GM23248 (cell line): Measurements from ENCODE around the gene NUP214. TPM values are rescaled to one million over a fixed set of nuclear protein-coding genes. Genes with fewer than 3 reads are reported as not detected.
"Not testable (repeated sequence)": the region's sequence is repeated elsewhere in the genome, so short reads cannot be mapped to it uniquely, and the experiment has no call there.

Experiments used
- DNase-seq: peaks from one replicate; pipeline ENCODE4 v3.0.0-alpha.2; 2015
- H2AFZ ChIP-seq: fragments of 200-600 bp; sonication (generic); 2 replicates; pipeline ENCODE4 v1.6.1; 2016; ENCODE audit warnings: antibody characterized with exemption
- H3F3A ChIP-seq: fragments of 200-600 bp; sonication (generic); 2 replicates; pipeline ENCODE4 v1.6.1; 2016; ENCODE audit warnings: mild to moderate bottlenecking, antibody characterized with exemption, mixed run types; ENCODE audit not compliant: insufficient read depth
- H3K27ac ChIP-seq: fragments of 200-600 bp; sonication (generic); 2 replicates; pipeline ENCODE4 v1.5.1; 2016; ENCODE audit warnings: mild to moderate bottlenecking
- H3K27me3 ChIP-seq: fragments of 200-600 bp; sonication (generic); replicated peaks from 2 replicates; pipeline ENCODE4 v1.6.1; 2016; ENCODE audit warnings: mild to moderate bottlenecking; ENCODE audit not compliant: insufficient read depth
- H3K36me3 ChIP-seq: fragments of 200-600 bp; sonication (generic); 2 replicates; pipeline ENCODE4 v1.6.1; 2016; ENCODE audit warnings: low read depth, mild to moderate bottlenecking
- H3K4me1 ChIP-seq: fragments of 200-600 bp; sonication (generic); 2 replicates; pipeline ENCODE4 v1.6.1; 2016; ENCODE audit warnings: mild to moderate bottlenecking; ENCODE audit not compliant: insufficient read depth
- H3K4me2 ChIP-seq: fragments of 200-600 bp; sonication (generic); one replicate; pipeline ENCODE4 v1.6.1; 2016; ENCODE audit warnings: mild to moderate bottlenecking; ENCODE audit not compliant: unreplicated experiment
- H3K4me3 ChIP-seq: fragments of 200-600 bp; sonication (generic); 2 replicates; pipeline ENCODE4 v1.5.1; 2016; ENCODE audit warnings: mild to moderate bottlenecking
- H3K79me2 ChIP-seq: fragments of 200-600 bp; sonication (generic); 2 replicates; pipeline ENCODE4 v1.6.1; 2016; ENCODE audit warnings: mild to moderate bottlenecking; ENCODE audit not compliant: insufficient read depth
- H3K9ac ChIP-seq: fragments of 200-600 bp; sonication (generic); 2 replicates; pipeline ENCODE4 v1.6.1; 2016; ENCODE audit warnings: mild to moderate bottlenecking
- H3K9me2 ChIP-seq: fragments of 200-600 bp; sonication (generic); 2 replicates; pipeline ENCODE4 v1.6.1; 2016; ENCODE audit warnings: mixed run types, mild to moderate bottlenecking, moderate library complexity; ENCODE audit not compliant: insufficient read depth
- H3K9me3 ChIP-seq: fragments of 200-600 bp; sonication (generic); one replicate; pipeline ENCODE4 v1.6.1; 2017; ENCODE audit warnings: low read depth
- H4K20me1 ChIP-seq: fragments of 200-600 bp; sonication (generic); 2 replicates; pipeline ENCODE4 v1.6.0; 2016; ENCODE audit not compliant: insufficient read depth
- EZH2 ChIP-seq: fragments of 200-600 bp; sonication (generic); IDR thresholded peaks from 2 replicates; pipeline ENCODE4 v1.6.1; 2018; ENCODE audit warnings: antibody characterized with exemption, mild to moderate bottlenecking; ENCODE audit not compliant: insufficient read depth, poor library complexity, severe bottlenecking
- EZH2phosphoT487 ChIP-seq: fragments of 200-600 bp; sonication (generic); IDR thresholded peaks from 2 replicates; pipeline ENCODE4 v1.6.1; 2018; ENCODE audit warnings: antibody characterized with exemption, moderate library complexity, mild to moderate bottlenecking, low read depth; ENCODE audit not compliant: insufficient read depth
- WGBS, 2 experiments: methylation state at CpG; one replicate each; pipeline ENCODE4 v1.1.6; 2015 to 2017; ENCODE audit warnings: low lambda C conversion rate in 2 of 2, low coverage in 1 of 2; ENCODE audit errors: missing lambda C conversion rate in 2 of 2; 5-methylcytosine and 5-hydroxymethylcytosine counted together
- in situ Hi-C: fragments of 300-500 bp; cut with MboI; formaldehyde crosslinking; loops from 2 replicates; pipeline ENCODE4 v1.15.0; 2020
- polyA plus RNA-seq: library from polyadenylated mRNA; unstranded; fragments of >200 nt; fragmentation: Nextera tagmentation; extraction: Ambion mirVana; gene quantifications from 2 replicates; pipeline ENCODE4 v1.2.1, GENCODE V29; 2016
- total RNA-seq: library from RNA; depleted of rRNA; stranded (reverse); fragments of >200 nt; shearing (Covaris generic); gene quantifications from 2 replicates; pipeline ENCODE4 v1.2.3, GENCODE V29; 2014

Gene NUP214
- total and polyA plus RNA-seq, 2 experiments from 2014 or later = 13.1 to 14.3 TPM

- Histone ChIP-seq H3K9me3 (no peaks in the 10 kb centered on the region), H3K9me2 (no peaks in the 10 kb centered on the region), H2AFZ (no peak overlapping the region), H3K4me1 (no peaks in the 10 kb centered on the region; the same call in 1 of the 2 replicates), H3K79me2 (no peaks in the 10 kb centered on the region), H3F3A (no peaks in the 10 kb centered on the region), H3K4me2 (no peak overlapping the region), H3K4me3 (no peak overlapping the region), H4K20me1 (no peaks in the 10 kb centered on the region), H3K27ac (no peak overlapping the region), H3K36me3 (no peaks in the 10 kb centered on the region), H3K27me3 (peaks cover 30% of the 10 kb centered on the region), H3K9ac (no peak overlapping the region)
- DNase-seq = no peak
- no peak for TF ChIP-seq EZH2phosphoT487
- no peak for TF ChIP-seq EZH2
- 66 to 72% methylated on average over 8 of the region's 8 CpGs for WGBS, 2 experiments
- in situ Hi-C loops = no loop called here
Observed at GRCh38 chr9:131099102-131099606, 26.2 kb upstream of the NUP214 start.

GRCh38 chr9:131099845-131100244 lies 25.5 kb upstream of the NUP214 start:
- in situ Hi-C loops, H3K9me2 ChIP-seq, H3K4me1 ChIP-seq, H3K4me2 ChIP-seq, H3K79me2 ChIP-seq, H3K36me3 ChIP-seq, DNase-seq, H3F3A ChIP-seq, H4K20me1 ChIP-seq, H2AFZ ChIP-seq, H3K4me3 ChIP-seq, H3K9me3 ChIP-seq, H3K9ac ChIP-seq, H3K27ac ChIP-seq: not testable (repeated sequence)
- 81 to 94% methylated on average over 8 of the region's 8 CpGs for WGBS, 2 experiments
- H3K27me3 ChIP-seq = peaks cover 29% of the 10 kb centered on the region

- Histone ChIP-seq H3K4me1 (no peaks in the 10 kb centered on the region), H3K4me3 (no peak overlapping the region), H4K20me1 (no peaks in the 10 kb centered on the region), H3K9me2 (no peaks in the 10 kb centered on the region), H3K27ac (no peak overlapping the region), H3K9ac (no peak overlapping the region), H3K36me3 (no peaks in the 10 kb centered on the region), H3K9me3 (no peaks in the 10 kb centered on the region), H3F3A (no peaks in the 10 kb centered on the region), H2AFZ (no peak overlapping the region), H3K4me2 (no peak overlapping the region), H3K27me3 (peaks cover 23% of the 10 kb centered on the region), H3K79me2 (no peaks in the 10 kb centered on the region)
- 73 to 78% methylated on average over 9 of the region's 9 CpGs for WGBS, 2 experiments
- no peak for DNase-seq
- in situ Hi-C loops = no loop called here
- TF ChIP-seq EZH2phosphoT487 = no peak
- no peak for TF ChIP-seq EZH2
Observed at GRCh38 chr9:131100445-131100844, 24.9 kb upstream of the NUP214 start.

GRCh38 chr9:131101207-131101964 lies 24.0 kb upstream of the NUP214 start:
- H3K27ac ChIP-seq = no peak overlapping the region
- in situ Hi-C loops = no loop called here
- peaks cover 16% of the 10 kb centered on the region for H3K27me3 ChIP-seq
- no peak overlapping the region for H3K4me3 ChIP-seq
- no peaks in the 10 kb centered on the region for H3K36me3 ChIP-seq
- H3K4me2 ChIP-seq = no peak overlapping the region
- WGBS, 2 experiments = 68 to 70% methylated on average over 11 of the region's 11 CpGs
- no peaks in the 10 kb centered on the region for H3F3A ChIP-seq
- TF ChIP-seq EZH2phosphoT487 = no peak
- no peak for TF ChIP-seq EZH2
- no peak overlapping the region for H3K9ac ChIP-seq
- H3K9me3 ChIP-seq = no peaks in the 10 kb centered on the region
- H3K4me1 ChIP-seq = no peaks in the 10 kb centered on the region
- no peak overlapping the region for H2AFZ ChIP-seq
- H4K20me1 ChIP-seq = no peaks in the 10 kb centered on the region
- no peak for DNase-seq
- no peaks in the 10 kb centered on the region for H3K9me2 ChIP-seq
- no peaks in the 10 kb centered on the region for H3K79me2 ChIP-seq

GRCh38 chr9:131103024-131103423 lies 22.4 kb upstream of the NUP214 start:
- in situ Hi-C loops = no loop called here
- Histone ChIP-seq H3K36me3 (no peaks in the 10 kb centered on the region), H3K27me3 (peaks cover 3% of the 10 kb centered on the region; the same call in 1 of the 2 replicates), H3K4me2 (no peak overlapping the region), H3K79me2 (no peaks in the 10 kb centered on the region), H3K9ac (no peak overlapping the region), H3K9me3 (no peaks in the 10 kb centered on the region), H2AFZ (no peak overlapping the region), H3K4me1 (no peaks in the 10 kb centered on the region), H3K4me3 (no peak overlapping the region), H4K20me1 (no peaks in the 10 kb centered on the region), H3F3A (no peaks in the 10 kb centered on the region), H3K9me2 (no peaks in the 10 kb centered on the region), H3K27ac (no peak overlapping the region)
- 69 to 70% methylated on average over 9 of the region's 9 CpGs for WGBS, 2 experiments
- no peak for DNase-seq
- TF ChIP-seq EZH2phosphoT487 = no peak
- no peak for TF ChIP-seq EZH2
